ENCODE measurements around the gene MAP3K14. TPM values are rescaled to one million over a fixed set of nuclear protein-coding genes. Genes with fewer than 3 reads are reported as not detected.

Gene MAP3K14
- polyA plus RNA-seq, 3 donors, result 1.4 to 29.9 (median 3.8) TPM

- H2AFZ ChIP-seq (ENCODE audit: insufficient read depth, low read depth, low read length, poor library complexity, severe bottlenecking), result no peak overlapping the region
- intact Hi-C loops (cut with micrococcal nuclease), result loop anchor here in 1 of 2 donors (5.0 kb wide), 1 partner anchor 33 kb away; no protein-coding TSS in a partner anchor
- peaks cover 49% of the 10 kb centered on the region for H3K4me1 Mint-ChIP-seq
- no peak overlapping the region for H3K4me2 ChIP-seq (replicated peaks; ENCODE audit: extremely low read depth, low read length, poor library complexity, severe bottlenecking)
- peaks cover 43 to 46% of the 10 kb centered on the region in 2 donors for H3K4me1 ChIP-seq (ENCODE audit: control insufficient read depth in 1 of 2, insufficient read depth in 2 of 2, low read length in 2 of 2)
- no peak overlapping the region for H3K27ac Mint-ChIP-seq
- H3K27me3 ChIP-seq (ENCODE audit: control insufficient read depth in 2 of 2, insufficient read depth in 2 of 2, low read length in 2 of 2), result no peaks in the 10 kb centered on the region
- H3K79me2 ChIP-seq (ENCODE audit: insufficient read depth, low read length), result peaks cover 23% of the 10 kb centered on the region
- peaks cover 55 to 67% of the 10 kb centered on the region in 2 donors for H3K36me3 ChIP-seq (replicated peaks in 1 of 2; ENCODE audit: control insufficient read depth in 1 of 2, insufficient read depth in 2 of 2, low read length in 2 of 2)
- no peak for DNase-seq
- peaks cover 0 to 2% (median 0%) of the 10 kb centered on the region in 7 donors for H3K9me3 Mint-ChIP-seq
- peaks cover 0 to 2% (median 2%) of the 10 kb centered on the region in 3 donors for H3K27me3 Mint-ChIP-seq (ENCODE audit: low read depth in 3 of 3)
- no peak overlapping the region for H3K9ac ChIP-seq (ENCODE audit: insufficient read depth, low read length, poor library complexity, severe bottlenecking)
- H3K36me3 Mint-ChIP-seq, result peaks cover 66 to 78% of the 10 kb centered on the region in 2 donors
- H3K4me3 Mint-ChIP-seq, result no peak overlapping the region
- 97% methylated on average over 4 of the region's 10 CpGs for WGBS (ENCODE audit: insufficient coverage)
- no peaks in the 10 kb centered on the region for H3K9me3 ChIP-seq (replicated peaks in 1 of 2; ENCODE audit: control insufficient read depth in 1 of 2, insufficient read depth in 1 of 2, low read length in 2 of 2)
- no peak for TF ChIP-seq CTCF (IDR thresholded peaks at IDR 0.05)
- H4K20me1 ChIP-seq (ENCODE audit: insufficient read depth, low read length), result peaks cover 49% of the 10 kb centered on the region
- no peak overlapping the region for H3K4me3 ChIP-seq (replicated peaks in 1 of 3; ENCODE audit: low read depth in 2 of 3, low read length in 3 of 3)
- H3K27ac ChIP-seq (ENCODE audit: low read depth in 1 of 2, low read length in 2 of 2), result no peak overlapping the region
Measured at GRCh38 chr17:45288825-45289224, 28.0 kb downstream of the MAP3K14 start.

GRCh38 chr17:45287526-45288500 is 29.0 kb downstream of the MAP3K14 start:
- WGBS (ENCODE audit: insufficient coverage), result 78% methylated on average over 10 of the region's 10 CpGs
- peaks cover 17% of the 10 kb centered on the region for H3K79me2 ChIP-seq (ENCODE audit: insufficient read depth, low read length)
- TF ChIP-seq CTCF (IDR thresholded peaks at IDR 0.05), result no peak
- H3K36me3 Mint-ChIP-seq, result peaks cover 75 to 85% of the 10 kb centered on the region in 2 donors
- no peak for DNase-seq
- no peaks in the 10 kb centered on the region for H3K9me3 ChIP-seq (replicated peaks in 1 of 2; ENCODE audit: control insufficient read depth in 1 of 2, insufficient read depth in 1 of 2, low read length in 2 of 2)
- peaks cover 33 to 36% of the 10 kb centered on the region in 2 donors for H3K4me1 ChIP-seq (ENCODE audit: control insufficient read depth in 1 of 2, insufficient read depth in 2 of 2, low read length in 2 of 2)
- H2AFZ ChIP-seq (ENCODE audit: insufficient read depth, low read depth, low read length, poor library complexity, severe bottlenecking), result no peak overlapping the region
- H3K27me3 ChIP-seq (ENCODE audit: control insufficient read depth in 2 of 2, insufficient read depth in 2 of 2, low read length in 2 of 2), result no peaks in the 10 kb centered on the region
- H4K20me1 ChIP-seq (ENCODE audit: insufficient read depth, low read length), result peaks cover 46% of the 10 kb centered on the region
- intact Hi-C loops (cut with micrococcal nuclease), result loop anchor here in 1 of 2 donors (5.0 kb wide), 1 partner anchor 34 kb away; no protein-coding TSS in a partner anchor
- H3K36me3 ChIP-seq (replicated peaks in 1 of 2; ENCODE audit: control insufficient read depth in 1 of 2, insufficient read depth in 2 of 2, low read length in 2 of 2), result peaks cover 65 to 77% of the 10 kb centered on the region in 2 donors
- no peak overlapping the region for H3K9ac ChIP-seq (ENCODE audit: insufficient read depth, low read length, poor library complexity, severe bottlenecking)
- H3K4me3 ChIP-seq (replicated peaks in 1 of 3; ENCODE audit: low read depth in 2 of 3, low read length in 3 of 3), result no peak overlapping the region
- H3K9me3 Mint-ChIP-seq, result peaks cover 0 to 2% (median 0%) of the 10 kb centered on the region in 7 donors
- no peak overlapping the region for H3K27ac ChIP-seq (ENCODE audit: low read depth in 1 of 2, low read length in 2 of 2)
- H3K4me2 ChIP-seq (replicated peaks; ENCODE audit: extremely low read depth, low read length, poor library complexity, severe bottlenecking), result no peak overlapping the region
- H3K4me1 Mint-ChIP-seq, result peaks cover 39% of the 10 kb centered on the region
- peaks cover 0 to 2% (median 2%) of the 10 kb centered on the region in 3 donors for H3K27me3 Mint-ChIP-seq (ENCODE audit: low read depth in 3 of 3)
- no peak overlapping the region for H3K4me3 Mint-ChIP-seq
- no peak overlapping the region for H3K27ac Mint-ChIP-seq
